MM.1S (cell line): ENCODE data around the gene OBSCN.

ENCODE experiments used
- DNase-seq: peaks from one replicate; pipeline ENCODE4 v3.0.0-alpha.2; 2015
- H2AFZ ChIP-seq: fragments of 300-600 bp; sonication (generic); 2 replicates; pipeline ENCODE4 v1.6.0; 2016; ENCODE audit warnings: antibody characterized with exemption, low read length
- H3F3A ChIP-seq: fragments of 300-600 bp; sonication (generic); 2 replicates; pipeline ENCODE4 v1.6.1; 2016; ENCODE audit warnings: mild to moderate bottlenecking, antibody characterized with exemption, low read length, moderate library complexity, mixed read lengths; ENCODE audit not compliant: insufficient read depth
- H3K27ac ChIP-seq: fragments of 300-600 bp; sonication (generic); 2 replicates; pipeline ENCODE4 v1.5.1; 2016; ENCODE audit warnings: mild to moderate bottlenecking, low read length
- H3K27me3 ChIP-seq: fragments of 300-600 bp; sonication (generic); replicated peaks from 2 replicates; pipeline ENCODE4 v1.6.0; 2016; ENCODE audit warnings: low read length; ENCODE audit not compliant: insufficient read depth
- H3K36me3 ChIP-seq: fragments of 300-600 bp; sonication (generic); replicated peaks from 2 replicates; pipeline ENCODE4 v1.6.1; 2016; ENCODE audit warnings: mild to moderate bottlenecking, low read length, mixed read lengths; ENCODE audit not compliant: insufficient read depth
- H3K4me1 ChIP-seq: fragments of 300-600 bp; sonication (generic); 2 replicates; pipeline ENCODE4 v1.6.1; 2016; ENCODE audit warnings: low read length, mixed read lengths
- H3K4me2 ChIP-seq: fragments of 300-600 bp; sonication (generic); 2 replicates; pipeline ENCODE4 v1.6.0; 2016; ENCODE audit warnings: low read depth, low read length
- H3K4me3 ChIP-seq: fragments of 300-600 bp; sonication (generic); 2 replicates; pipeline ENCODE4 v1.5.1; 2016; ENCODE audit warnings: low read length, mixed read lengths
- H3K79me2 ChIP-seq: fragments of 300-600 bp; sonication (generic); 2 replicates; pipeline ENCODE4 v1.6.1; 2016; ENCODE audit warnings: mixed run types, low read length, mixed read lengths
- H3K9ac ChIP-seq: fragments of 300-600 bp; sonication (generic); 2 replicates; pipeline ENCODE4 v1.6.1; 2016; ENCODE audit warnings: low read length, mixed read lengths
- H3K9me2 ChIP-seq: fragments of 300-600 bp; sonication (generic); replicated peaks from 2 replicates; pipeline ENCODE4 v1.6.1; 2016; ENCODE audit warnings: mild to moderate bottlenecking, low read length, mixed read lengths; ENCODE audit not compliant: insufficient read depth
- H3K9me3 ChIP-seq: fragments of 300-600 bp; sonication (generic); replicated peaks from 2 replicates; pipeline ENCODE4 v1.6.1; 2016; ENCODE audit warnings: mild to moderate bottlenecking, low read length, mixed read lengths; ENCODE audit not compliant: insufficient read depth
- H4K20me1 ChIP-seq: fragments of 300-600 bp; sonication (generic); 2 replicates; pipeline ENCODE4 v1.6.1; 2016; ENCODE audit warnings: mild to moderate bottlenecking, low read length, moderate library complexity, mixed read lengths; ENCODE audit not compliant: insufficient read depth
- EZH2 ChIP-seq: fragments of 300-600 bp; sonication (generic); optimal IDR thresholded peaks from 2 replicates; pipeline ENCODE3; 2017; ENCODE audit warnings: low read depth, mild to moderate bottlenecking, antibody characterized with exemption, low read length, mixed read lengths
- EZH2phosphoT487 ChIP-seq: fragments of 300-600 bp; sonication (generic); IDR thresholded peaks from 2 replicates; pipeline ENCODE4 v1.6.1; 2018; ENCODE audit warnings: antibody characterized with exemption, low read length
- TF ChIP-seq, protein P1 (sequence below): fragments of 300-600 bp; sonication (generic); IDR thresholded peaks from 2 replicates; pipeline ENCODE4 v1.5.1; 2016; ENCODE audit warnings: antibody characterized with exemption, low read length, mixed read lengths

OBSCN gene

DNA sequence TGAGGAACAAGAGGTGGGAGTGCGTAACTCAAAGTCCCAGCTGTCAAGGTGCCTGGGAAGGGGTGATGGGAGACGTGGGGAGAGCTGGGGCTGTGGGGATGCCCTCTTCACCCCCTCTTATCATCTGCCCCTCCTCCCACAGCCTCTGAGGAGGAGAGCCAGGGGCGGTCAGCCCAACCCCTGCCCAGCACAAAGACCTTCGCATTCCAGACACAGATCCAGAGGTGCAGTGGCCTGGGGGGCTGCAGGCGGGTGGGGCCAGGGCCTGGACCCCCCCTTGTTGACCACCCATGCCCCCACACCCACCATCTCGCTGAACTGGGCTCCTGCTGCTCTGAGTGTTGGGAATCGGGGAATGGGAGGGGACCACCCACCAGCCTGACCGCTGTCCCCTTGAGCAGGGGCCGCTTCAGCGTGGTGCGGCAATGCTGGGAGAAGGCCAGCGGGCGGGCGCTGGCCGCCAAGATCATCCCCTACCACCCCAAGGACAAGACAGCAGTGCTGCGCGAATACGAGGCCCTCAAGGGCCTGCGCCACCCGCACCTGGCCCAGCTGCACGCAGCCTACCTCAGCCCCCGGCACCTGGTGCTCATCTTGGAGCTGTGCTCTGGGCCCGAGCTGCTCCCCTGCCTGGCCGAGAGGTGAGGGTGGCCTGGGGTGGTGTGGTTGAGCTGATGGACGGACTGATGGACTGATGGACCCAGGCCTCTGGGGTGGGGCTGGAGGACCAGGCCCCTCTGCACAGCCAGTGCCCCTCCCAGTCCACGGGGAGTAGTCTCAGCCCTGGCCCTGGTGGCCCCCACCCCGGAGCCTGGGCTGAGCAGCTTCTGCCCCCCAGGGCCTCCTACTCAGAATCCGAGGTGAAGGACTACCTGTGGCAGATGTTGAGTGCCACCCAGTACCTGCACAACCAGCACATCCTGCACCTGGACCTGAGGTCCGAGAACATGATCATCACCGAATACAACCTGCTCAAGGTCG is 169.1 kb downstream of the OBSCN start:
- Histone ChIP-seq H3K9ac (no peak overlapping the region), H3K4me1 (no peaks in the 10 kb centered on the region), H3K36me3 (no peaks in the 10 kb centered on the region), H3F3A (no peaks in the 10 kb centered on the region), H3K9me3 (no peaks in the 10 kb centered on the region), H3K79me2 (no peaks in the 10 kb centered on the region), H3K4me3 (no peak overlapping the region), H4K20me1 (no peaks in the 10 kb centered on the region), H3K4me2 (no peak overlapping the region), H3K9me2 (no peaks in the 10 kb centered on the region), H3K27ac (no peak overlapping the region), H3K27me3 (no peaks in the 10 kb centered on the region; the same call in 1 of the 2 replicates), H2AFZ (no peak overlapping the region)
- DNase-seq, result no peak
- TF ChIP-seq, protein P1, sequence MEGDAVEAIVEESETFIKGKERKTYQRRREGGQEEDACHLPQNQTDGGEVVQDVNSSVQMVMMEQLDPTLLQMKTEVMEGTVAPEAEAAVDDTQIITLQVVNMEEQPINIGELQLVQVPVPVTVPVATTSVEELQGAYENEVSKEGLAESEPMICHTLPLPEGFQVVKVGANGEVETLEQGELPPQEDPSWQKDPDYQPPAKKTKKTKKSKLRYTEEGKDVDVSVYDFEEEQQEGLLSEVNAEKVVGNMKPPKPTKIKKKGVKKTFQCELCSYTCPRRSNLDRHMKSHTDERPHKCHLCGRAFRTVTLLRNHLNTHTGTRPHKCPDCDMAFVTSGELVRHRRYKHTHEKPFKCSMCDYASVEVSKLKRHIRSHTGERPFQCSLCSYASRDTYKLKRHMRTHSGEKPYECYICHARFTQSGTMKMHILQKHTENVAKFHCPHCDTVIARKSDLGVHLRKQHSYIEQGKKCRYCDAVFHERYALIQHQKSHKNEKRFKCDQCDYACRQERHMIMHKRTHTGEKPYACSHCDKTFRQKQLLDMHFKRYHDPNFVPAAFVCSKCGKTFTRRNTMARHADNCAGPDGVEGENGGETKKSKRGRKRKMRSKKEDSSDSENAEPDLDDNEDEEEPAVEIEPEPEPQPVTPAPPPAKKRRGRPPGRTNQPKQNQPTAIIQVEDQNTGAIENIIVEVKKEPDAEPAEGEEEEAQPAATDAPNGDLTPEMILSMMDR, result no peak
- TF ChIP-seq EZH2phosphoT487 (no peak), EZH2 (no peak)

DNA sequence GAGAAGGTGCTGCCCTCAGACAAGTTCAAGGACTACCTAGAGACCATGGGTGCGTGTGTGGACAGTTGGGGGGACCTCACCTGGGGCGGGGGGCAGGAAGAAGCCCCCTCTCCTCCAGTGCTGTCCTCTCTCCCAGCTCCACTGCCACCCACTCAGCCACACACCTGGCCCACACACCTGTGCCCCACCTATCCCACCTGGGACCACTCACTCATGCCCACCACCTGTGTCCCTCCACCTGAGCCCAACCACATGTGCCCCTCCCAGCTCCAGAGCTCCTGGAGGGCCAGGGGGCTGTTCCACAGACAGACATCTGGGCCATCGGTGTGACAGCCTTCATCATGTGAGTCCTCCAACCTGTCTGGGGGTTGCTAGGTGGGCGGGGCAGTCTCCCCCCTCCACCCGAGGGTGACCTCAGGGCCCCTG is 169.8 kb downstream of the OBSCN start:
- Histone ChIP-seq H3K4me1 (no peaks in the 10 kb centered on the region), H3K9ac (no peak overlapping the region), H2AFZ (no peak overlapping the region), H3K4me3 (no peak overlapping the region), H3K4me2 (no peak overlapping the region), H3K36me3 (no peaks in the 10 kb centered on the region), H3K27ac (no peak overlapping the region), H3K27me3 (no peaks in the 10 kb centered on the region; the same call in 1 of the 2 replicates), H4K20me1 (no peaks in the 10 kb centered on the region), H3F3A (no peaks in the 10 kb centered on the region), H3K9me2 (no peaks in the 10 kb centered on the region), H3K9me3 (no peaks in the 10 kb centered on the region), H3K79me2 (no peaks in the 10 kb centered on the region)
- TF ChIP-seq, protein P1, result no peak
- TF ChIP-seq EZH2, result no peak
- TF ChIP-seq EZH2phosphoT487, result no peak
- DNase-seq, result no peak

- Histone ChIP-seq H3K9me3 (no peaks in the 10 kb centered on the region), H3K4me3 (no peak overlapping the region), H4K20me1 (no peaks in the 10 kb centered on the region), H3F3A (no peaks in the 10 kb centered on the region), H3K27me3 (no peaks in the 10 kb centered on the region), H3K4me2 (no peak overlapping the region), H3K9me2 (no peaks in the 10 kb centered on the region), H3K4me1 (no peaks in the 10 kb centered on the region), H2AFZ (no peak overlapping the region), H3K36me3 (no peaks in the 10 kb centered on the region), H3K27ac (no peak overlapping the region), H3K79me2 (no peaks in the 10 kb centered on the region), H3K9ac (no peak overlapping the region)
- no peak for DNase-seq
- TF ChIP-seq EZH2phosphoT487, result no peak
- TF ChIP-seq, protein P1, result no peak
- no peak for TF ChIP-seq EZH2
Measured at GRCh38 chr1:228378090-228378872, 170.4 kb downstream of the OBSCN start.
